ENCODE data around the gene ZCCHC4.

DNA sequence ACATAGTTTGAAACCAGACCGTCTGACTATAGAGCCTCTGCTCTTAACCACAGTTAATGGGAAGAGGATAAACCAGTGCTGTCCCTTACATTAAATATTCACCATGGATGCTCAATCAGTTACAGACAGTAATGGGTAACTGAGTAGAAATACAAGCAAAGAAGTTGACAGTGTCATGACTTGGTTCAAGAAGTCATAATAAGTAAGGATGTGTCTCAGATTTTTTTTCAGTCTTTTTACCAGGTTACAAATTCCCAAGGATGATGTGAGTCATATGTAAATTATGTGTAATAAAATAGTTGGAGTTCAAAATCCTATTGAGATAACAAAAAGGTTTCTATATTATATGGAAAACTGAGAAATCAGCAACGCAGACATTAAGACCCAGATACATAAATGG is 31.1 kb downstream of the ZCCHC4 start:
- TF ChIP-seq, protein P1, sequence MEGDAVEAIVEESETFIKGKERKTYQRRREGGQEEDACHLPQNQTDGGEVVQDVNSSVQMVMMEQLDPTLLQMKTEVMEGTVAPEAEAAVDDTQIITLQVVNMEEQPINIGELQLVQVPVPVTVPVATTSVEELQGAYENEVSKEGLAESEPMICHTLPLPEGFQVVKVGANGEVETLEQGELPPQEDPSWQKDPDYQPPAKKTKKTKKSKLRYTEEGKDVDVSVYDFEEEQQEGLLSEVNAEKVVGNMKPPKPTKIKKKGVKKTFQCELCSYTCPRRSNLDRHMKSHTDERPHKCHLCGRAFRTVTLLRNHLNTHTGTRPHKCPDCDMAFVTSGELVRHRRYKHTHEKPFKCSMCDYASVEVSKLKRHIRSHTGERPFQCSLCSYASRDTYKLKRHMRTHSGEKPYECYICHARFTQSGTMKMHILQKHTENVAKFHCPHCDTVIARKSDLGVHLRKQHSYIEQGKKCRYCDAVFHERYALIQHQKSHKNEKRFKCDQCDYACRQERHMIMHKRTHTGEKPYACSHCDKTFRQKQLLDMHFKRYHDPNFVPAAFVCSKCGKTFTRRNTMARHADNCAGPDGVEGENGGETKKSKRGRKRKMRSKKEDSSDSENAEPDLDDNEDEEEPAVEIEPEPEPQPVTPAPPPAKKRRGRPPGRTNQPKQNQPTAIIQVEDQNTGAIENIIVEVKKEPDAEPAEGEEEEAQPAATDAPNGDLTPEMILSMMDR (IDR thresholded peaks at IDR 0.05 in 4 of 5, conservative IDR thresholded peaks at IDR 0.05 in 1 of 5) = no peak
- TF ChIP-seq POLR2A (IDR thresholded peaks at IDR 0.05) = no peak

Data from gastrocnemius medialis (tissue), 4 donors.